AG10803 (cell line): Measurements from ENCODE around the gene GARS1.
"Not testable (repeated sequence)": the region's sequence is repeated elsewhere in the genome, so short reads cannot be mapped to it uniquely, and the experiment has no call there.

ENCODE experiments used
- DNase-seq: peaks from one replicate; pipeline ENCODE4 v3.0.0; 2010; ENCODE audit warnings: low read depth
- H3K4me3 ChIP-seq: 2 replicates; pipeline ENCODE4 v1.5.1; 2011; ENCODE audit warnings: mild to moderate bottlenecking, low read length, control low read depth
- CTCF ChIP-seq: conservative IDR thresholded peaks from 2 replicates; pipeline ENCODE4 v1.5.1; 2011; ENCODE audit warnings: mild to moderate bottlenecking, low read length, control low read depth, inconsistent platforms

Gene GARS1

GRCh38 chr7:30635798-30636197 lies 41.1 kb downstream of the GARS1 start:
- H3K4me3 ChIP-seq = no peak overlapping the region
- TF ChIP-seq CTCF = no peak
- no peak for DNase-seq

DNA sequence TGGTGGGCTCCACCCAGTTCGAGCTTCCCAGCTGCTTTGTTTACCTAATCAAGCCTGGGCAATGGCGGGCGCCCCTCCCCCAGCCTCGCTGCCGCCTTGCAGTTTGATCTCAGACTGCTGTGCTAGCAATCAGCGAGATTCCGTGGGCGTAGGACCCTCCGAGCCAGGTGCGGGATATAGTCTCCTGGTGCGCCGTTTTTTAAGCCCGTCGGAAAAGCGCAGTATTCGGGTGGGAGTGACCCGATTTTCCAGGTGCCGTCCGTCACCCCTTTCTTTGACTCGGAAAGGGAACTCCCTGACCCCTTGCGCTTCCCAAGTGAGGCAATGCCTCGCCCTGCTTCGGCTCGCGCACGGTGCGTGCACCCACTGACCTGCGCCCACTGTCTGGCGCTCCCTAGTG lies 47.6 kb downstream of the GARS1 start:
- DNase-seq, H3K4me3 ChIP-seq: not testable (repeated sequence)

DNA sequence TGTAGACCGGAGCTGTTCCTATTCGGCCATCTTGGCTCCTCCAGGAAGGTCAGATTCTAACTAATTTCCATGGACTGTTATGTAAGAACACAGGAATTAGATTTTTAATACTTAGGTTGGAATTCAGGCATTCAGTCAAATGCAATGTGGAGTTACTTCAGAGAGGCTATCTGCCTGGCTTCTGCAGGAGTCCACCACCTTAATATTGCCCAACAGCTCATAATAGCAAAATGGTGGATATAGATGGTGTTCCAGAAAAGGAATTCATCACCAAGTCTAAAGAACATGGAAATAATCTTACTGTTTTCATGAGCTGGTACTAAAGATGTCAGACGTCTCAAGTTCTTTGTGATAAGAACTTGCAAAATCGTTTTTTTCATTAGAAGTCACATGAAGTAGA lies 48.1 kb downstream of the GARS1 start:
- no peak for DNase-seq
- no peak overlapping the region for H3K4me3 ChIP-seq
- no peak for TF ChIP-seq CTCF

GRCh38 chr7:30644286-30644955 lies 49.7 kb downstream of the GARS1 start:
- no peak overlapping the region for H3K4me3 ChIP-seq
- TF ChIP-seq CTCF = no peak
- no peak for DNase-seq

DNA sequence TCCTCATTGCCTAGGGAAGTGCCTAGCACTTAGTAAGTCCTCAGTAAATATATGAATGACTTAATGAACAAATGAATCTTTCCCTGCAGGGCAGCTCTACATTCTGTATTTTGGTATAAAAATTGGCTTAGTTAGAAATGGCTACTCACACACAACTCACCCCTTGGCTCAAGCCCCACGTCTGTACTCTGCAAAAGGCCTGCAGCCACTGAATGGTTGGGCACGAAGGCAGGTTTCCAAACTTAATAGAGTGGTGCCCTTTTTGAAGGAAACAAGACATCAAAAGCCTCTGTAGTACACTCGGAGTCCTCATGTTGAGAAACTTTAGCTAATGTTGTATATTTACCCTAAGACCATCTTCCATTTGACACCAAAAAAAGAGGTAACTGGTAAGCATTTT lies 51.0 kb downstream of the GARS1 start:
- DNase-seq = no peak
- H3K4me3 ChIP-seq = no peak overlapping the region
- TF ChIP-seq CTCF = no peak

GRCh38 chr7:30646154-30646553 lies 51.5 kb downstream of the GARS1 start:
- no peak overlapping the region for H3K4me3 ChIP-seq
- no peak for TF ChIP-seq CTCF
- DNase-seq = no peak

DNA sequence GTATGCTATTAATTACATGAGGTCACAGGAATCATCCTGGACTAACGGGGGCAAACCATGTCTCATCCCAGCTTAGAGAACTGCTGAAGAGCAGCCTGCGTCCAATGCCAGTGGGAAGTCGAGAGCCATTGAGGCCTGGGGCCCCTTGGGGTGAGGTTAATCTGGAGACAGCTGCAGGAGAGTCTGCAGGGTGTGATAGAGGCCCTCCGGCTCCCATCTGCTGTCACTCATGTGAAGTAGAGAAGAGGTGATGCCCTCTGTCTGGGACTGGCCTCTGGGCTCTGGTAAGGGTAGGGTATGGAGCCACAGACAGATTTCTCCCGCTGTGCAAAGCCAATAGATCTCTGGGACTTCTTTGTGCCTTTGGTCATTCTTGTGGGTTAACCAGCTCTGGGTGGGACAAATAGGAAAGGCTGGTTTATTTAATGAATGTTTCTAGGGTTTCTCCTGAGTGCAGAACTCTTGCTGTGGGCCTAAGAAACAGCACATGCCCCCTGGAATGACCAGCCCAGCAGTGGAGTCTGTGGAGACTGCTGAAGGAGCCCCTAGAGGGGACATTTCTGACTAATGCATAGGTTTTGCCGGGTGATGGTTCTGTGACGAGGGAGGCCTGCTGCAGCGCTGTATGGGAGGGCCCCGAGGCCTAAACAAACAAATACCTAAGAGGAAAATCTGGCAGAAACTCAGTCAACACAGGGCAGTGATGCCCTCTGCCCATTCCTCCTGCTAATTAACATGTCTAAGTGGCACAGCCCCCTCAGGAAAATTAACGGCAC lies 53.1 kb downstream of the GARS1 start:
- no peak for TF ChIP-seq CTCF
- no peak overlapping the region for H3K4me3 ChIP-seq
- no peak for DNase-seq
